Measurements from ENCODE around the gene NRG2. TPM values are rescaled to one million over a fixed set of nuclear protein-coding genes. Genes with fewer than 3 reads are reported as not detected.

The NRG2 gene
- total and polyA plus RNA-seq, 4 donors: 0.81 to 1.3 (median 1.2) TPM; not detected in 1

GRCh38 chr5:139854029-139854605 lies 189.0 kb downstream of the NRG2 start:
- Histone ChIP-seq H3K4me3 (ENCODE audit: low read length in 2 of 2) (no peak overlapping the region), H3K9me3 (ENCODE audit: control insufficient read depth, low read length) (no peaks in the 10 kb centered on the region), H3K27ac (ENCODE audit: low read depth in 1 of 2, low read length in 2 of 2) (no peak overlapping the region), H3K4me1 (ENCODE audit: control insufficient read depth in 1 of 2, insufficient read depth in 2 of 2, low read length in 2 of 2) (no peaks in the 10 kb centered on the region), H3K27me3 (ENCODE audit: control insufficient read depth in 1 of 2, insufficient read depth in 2 of 2, low read length in 1 of 2) (no peaks in the 10 kb centered on the region), H3K36me3 (ENCODE audit: control insufficient read depth in 1 of 2, insufficient read depth in 2 of 2, low read length in 1 of 2) (no peaks in the 10 kb centered on the region)
- WGBS, 2 donors: 94 to 95% methylated on average over 7 of the region's 7 CpGs
- peak in 1 of 2 donors; percentile 47 for DNase-seq
- ATAC-seq (ENCODE audit: low FRiP score): no peak
- intact Hi-C loops (cut with DNase I): no loop called here

GRCh38 chr5:139852696-139853095 lies 190.4 kb downstream of the NRG2 start:
- DNase-seq: peak in 1 of 2 donors; percentile 32
- intact Hi-C loops (cut with DNase I): no loop called here
- no peaks in the 10 kb centered on the region for H3K9me3 ChIP-seq (ENCODE audit: control insufficient read depth, low read length)
- H3K27ac ChIP-seq (ENCODE audit: low read depth in 1 of 2, low read length in 2 of 2): no peak overlapping the region
- WGBS, 2 donors: 94 to 97% methylated on average over 8 of the region's 8 CpGs
- no peaks in the 10 kb centered on the region for H3K36me3 ChIP-seq (ENCODE audit: control insufficient read depth in 1 of 2, insufficient read depth in 2 of 2, low read length in 1 of 2)
- no peak for ATAC-seq (ENCODE audit: low FRiP score)
- no peaks in the 10 kb centered on the region for H3K27me3 ChIP-seq (ENCODE audit: control insufficient read depth in 1 of 2, insufficient read depth in 2 of 2, low read length in 1 of 2)
- no peaks in the 10 kb centered on the region for H3K4me1 ChIP-seq (ENCODE audit: control insufficient read depth in 1 of 2, insufficient read depth in 2 of 2, low read length in 2 of 2)
- no peak overlapping the region for H3K4me3 ChIP-seq (ENCODE audit: low read length in 2 of 2)

- H3K27ac ChIP-seq (ENCODE audit: low read depth in 1 of 2, low read length in 2 of 2): no peak overlapping the region
- H3K9me3 ChIP-seq (ENCODE audit: control insufficient read depth, low read length): no peaks in the 10 kb centered on the region
- ATAC-seq (ENCODE audit: low FRiP score) (no peak), DNase-seq (peak in 1 of 2 donors; percentile 51)
- no peaks in the 10 kb centered on the region for H3K27me3 ChIP-seq (ENCODE audit: control insufficient read depth in 1 of 2, insufficient read depth in 2 of 2, low read length in 1 of 2)
- H3K36me3 ChIP-seq (ENCODE audit: control insufficient read depth in 1 of 2, insufficient read depth in 2 of 2, low read length in 1 of 2): no peaks in the 10 kb centered on the region
- H3K4me3 ChIP-seq (ENCODE audit: low read length in 2 of 2): no peak overlapping the region
- intact Hi-C loops (cut with DNase I): no loop called here
- WGBS, 2 donors: 95% methylated on average over 19 of the region's 19 CpGs
- no peaks in the 10 kb centered on the region for H3K4me1 ChIP-seq (ENCODE audit: control insufficient read depth in 1 of 2, insufficient read depth in 2 of 2, low read length in 2 of 2)
Observed at GRCh38 chr5:139851558-139851957, 191.5 kb downstream of the NRG2 start.

GRCh38 chr5:139850423-139851016 lies 192.6 kb downstream of the NRG2 start:
- Histone ChIP-seq H3K27ac (ENCODE audit: low read depth in 1 of 2, low read length in 2 of 2) (no peak overlapping the region), H3K4me1 (ENCODE audit: control insufficient read depth in 1 of 2, insufficient read depth in 2 of 2, low read length in 2 of 2) (no peaks in the 10 kb centered on the region), H3K4me3 (ENCODE audit: low read length in 2 of 2) (no peak overlapping the region), H3K9me3 (ENCODE audit: control insufficient read depth, low read length) (no peaks in the 10 kb centered on the region), H3K36me3 (ENCODE audit: control insufficient read depth in 1 of 2, insufficient read depth in 2 of 2, low read length in 1 of 2) (no peaks in the 10 kb centered on the region), H3K27me3 (ENCODE audit: control insufficient read depth in 1 of 2, insufficient read depth in 2 of 2, low read length in 1 of 2) (no peaks in the 10 kb centered on the region)
- ATAC-seq (ENCODE audit: low FRiP score) (no peak), DNase-seq (peak in 1 of 2 donors; percentile 42)
- 90% methylated on average over 3 of the region's 3 CpGs for WGBS, 2 donors
- intact Hi-C loops (cut with DNase I): no loop called here

- no peak overlapping the region for H3K4me3 ChIP-seq (ENCODE audit: low read length in 2 of 2)
- no peak for DNase-seq
- H3K27me3 ChIP-seq (ENCODE audit: control insufficient read depth in 1 of 2, insufficient read depth in 2 of 2, low read length in 1 of 2): no peaks in the 10 kb centered on the region
- 63 to 67% methylated on average over 2 of the region's 2 CpGs for WGBS, 2 donors
- no peak for ATAC-seq (ENCODE audit: low FRiP score)
- H3K36me3 ChIP-seq (ENCODE audit: control insufficient read depth in 1 of 2, insufficient read depth in 2 of 2, low read length in 1 of 2): no peaks in the 10 kb centered on the region
- H3K9me3 ChIP-seq (ENCODE audit: control insufficient read depth, low read length): no peaks in the 10 kb centered on the region
- H3K27ac ChIP-seq (ENCODE audit: low read depth in 1 of 2, low read length in 2 of 2): no peak overlapping the region
- H3K4me1 ChIP-seq (ENCODE audit: control insufficient read depth in 1 of 2, insufficient read depth in 2 of 2, low read length in 2 of 2): no peaks in the 10 kb centered on the region
- intact Hi-C loops (cut with DNase I): no loop called here
Observed at GRCh38 chr5:139849942-139850341, 193.2 kb downstream of the NRG2 start.

- no peak for ATAC-seq (ENCODE audit: low FRiP score)
- DNase-seq: peak in 1 of 2 donors; percentile 63
- Histone ChIP-seq H3K36me3 (ENCODE audit: control insufficient read depth in 1 of 2, insufficient read depth in 2 of 2, low read length in 1 of 2) (no peaks in the 10 kb centered on the region), H3K4me1 (ENCODE audit: control insufficient read depth in 1 of 2, insufficient read depth in 2 of 2, low read length in 2 of 2) (no peaks in the 10 kb centered on the region), H3K9me3 (ENCODE audit: control insufficient read depth, low read length) (no peaks in the 10 kb centered on the region), H3K27me3 (ENCODE audit: control insufficient read depth in 1 of 2, insufficient read depth in 2 of 2, low read length in 1 of 2) (no peaks in the 10 kb centered on the region), H3K4me3 (ENCODE audit: low read length in 2 of 2) (no peak overlapping the region), H3K27ac (ENCODE audit: low read depth in 1 of 2, low read length in 2 of 2) (no peak overlapping the region)
- WGBS, 2 donors: 81% methylated on average over 7 of the region's 7 CpGs
- intact Hi-C loops (cut with DNase I): no loop called here
Observed at GRCh38 chr5:139849501-139849900, 193.6 kb downstream of the NRG2 start.

GRCh38 chr5:139848508-139849100 lies 194.5 kb downstream of the NRG2 start:
- peak overlapping the region; percentile 34 to 44 for H3K27ac ChIP-seq (ENCODE audit: low read depth in 1 of 2, low read length in 2 of 2)
- H3K4me1 ChIP-seq (ENCODE audit: control insufficient read depth in 1 of 2, insufficient read depth in 2 of 2, low read length in 2 of 2): no peaks in the 10 kb centered on the region
- H3K27me3 ChIP-seq (ENCODE audit: control insufficient read depth in 1 of 2, insufficient read depth in 2 of 2, low read length in 1 of 2): no peaks in the 10 kb centered on the region
- peak overlapping the region; percentile 63 to 68 for H3K4me3 ChIP-seq (ENCODE audit: low read length in 2 of 2)
- ATAC-seq (ENCODE audit: low FRiP score) (peak; percentile 16), DNase-seq (peak; percentile 64 to 84)
- no peaks in the 10 kb centered on the region for H3K36me3 ChIP-seq (ENCODE audit: control insufficient read depth in 1 of 2, insufficient read depth in 2 of 2, low read length in 1 of 2)
- no peaks in the 10 kb centered on the region for H3K9me3 ChIP-seq (ENCODE audit: control insufficient read depth, low read length)
- 11 to 16% methylated on average over 33 to 43 of the region's 43 CpGs for WGBS, 2 donors
- intact Hi-C loops (cut with DNase I): no loop called here

GRCh38 chr5:139847790-139848507 lies 195.2 kb downstream of the NRG2 start:
- no peaks in the 10 kb centered on the region for H3K4me1 ChIP-seq (ENCODE audit: control insufficient read depth in 1 of 2, insufficient read depth in 2 of 2, low read length in 2 of 2)
- DNase-seq (peak; percentile 78 to 91), ATAC-seq (ENCODE audit: low FRiP score) (peak; percentile 62)
- H3K27ac ChIP-seq (ENCODE audit: low read depth in 1 of 2, low read length in 2 of 2): peak overlapping the region; percentile 34 to 44
- no peaks in the 10 kb centered on the region for H3K27me3 ChIP-seq (ENCODE audit: control insufficient read depth in 1 of 2, insufficient read depth in 2 of 2, low read length in 1 of 2)
- 0% methylated on average over 82 to 107 of the region's 107 CpGs for WGBS, 2 donors
- no peaks in the 10 kb centered on the region for H3K36me3 ChIP-seq (ENCODE audit: control insufficient read depth in 1 of 2, insufficient read depth in 2 of 2, low read length in 1 of 2)
- H3K4me3 ChIP-seq (ENCODE audit: low read length in 2 of 2): peak overlapping the region; percentile 63 to 68
- intact Hi-C loops (cut with DNase I): no loop called here
- H3K9me3 ChIP-seq (ENCODE audit: control insufficient read depth, low read length): no peaks in the 10 kb centered on the region
